Astrocyte (in vitro differentiated cells and primary cell): ENCODE results near the gene OR6K2. TPM values are rescaled to one million over a fixed set of nuclear protein-coding genes. Genes with fewer than 3 reads are reported as not detected.

Experiments
- DNase-seq: peaks from one replicate; pipeline ENCODE4 v3.0.0-alpha.2; 2010; ENCODE audit warnings: low read depth
- FAIRE-seq: peaks from 2 replicates; lab custom pipeline; 2011; peaks lifted over from hg19 to GRCh38; lab: Jason Lieb, UNC
- H2AFZ ChIP-seq: 2 replicates; pipeline ENCODE4 v1.6.0; 2012; ENCODE audit warnings: low read depth, low read length, inconsistent platforms
- H3K27ac ChIP-seq: 2 replicates; pipeline ENCODE4 v1.5.1; 2011; ENCODE audit warnings: low read depth, low read length, inconsistent platforms
- H3K27me3 ChIP-seq: 2 replicates; pipeline ENCODE4 v1.6.0; 2011; ENCODE audit warnings: low read length, inconsistent platforms; ENCODE audit not compliant: insufficient read depth
- H3K36me3 ChIP-seq: 2 replicates; pipeline ENCODE4 v1.5.1; 2011; ENCODE audit warnings: low read length, inconsistent platforms; ENCODE audit not compliant: insufficient read depth
- H3K4me1 ChIP-seq: 2 replicates; pipeline ENCODE4 v1.5.1; 2011; ENCODE audit warnings: low read length, inconsistent platforms; ENCODE audit not compliant: insufficient read depth
- H3K4me2 ChIP-seq: 2 replicates; pipeline ENCODE4 v1.6.0; 2012; ENCODE audit warnings: low read length, inconsistent platforms
- H3K4me3 ChIP-seq: 2 replicates; pipeline ENCODE4 v1.5.1; 2011; ENCODE audit warnings: low read depth, mild to moderate bottlenecking, low read length, inconsistent platforms; ENCODE audit not compliant: insufficient read depth
- H3K79me2 ChIP-seq: 2 replicates; pipeline ENCODE4 v1.6.0; 2012; ENCODE audit warnings: mild to moderate bottlenecking, low read length, inconsistent platforms; ENCODE audit not compliant: insufficient read depth
- H3K9ac ChIP-seq: 2 replicates; pipeline ENCODE4 v1.6.0; 2012; ENCODE audit warnings: mild to moderate bottlenecking, low read length, inconsistent platforms
- H3K9me3 ChIP-seq: 2 replicates; pipeline ENCODE4 v1.5.1; 2012; ENCODE audit warnings: low read depth, mild to moderate bottlenecking, low read length, inconsistent platforms; ENCODE audit not compliant: insufficient read depth
- H4K20me1 ChIP-seq: 2 replicates; pipeline ENCODE4 v1.6.0; 2012; ENCODE audit warnings: low read length, inconsistent platforms; ENCODE audit not compliant: insufficient read depth
- H3K27ac Mint-ChIP-seq: one replicate; pipeline ENCODE4 v1.8.0; 2021; ENCODE audit warnings: mild to moderate bottlenecking, mixed read lengths; ENCODE audit not compliant: unreplicated experiment
- H3K27me3 Mint-ChIP-seq: one replicate; pipeline ENCODE4 v1.8.0; 2021; ENCODE audit warnings: low read depth, mixed read lengths; ENCODE audit not compliant: unreplicated experiment
- H3K36me3 Mint-ChIP-seq: one replicate; pipeline ENCODE4 v1.8.0; 2021; ENCODE audit warnings: low read depth, mixed read lengths; ENCODE audit not compliant: unreplicated experiment
- H3K4me1 Mint-ChIP-seq: one replicate; pipeline ENCODE4 v1.8.0; 2021; ENCODE audit warnings: low read depth, mixed read lengths; ENCODE audit not compliant: unreplicated experiment
- H3K4me3 Mint-ChIP-seq: one replicate; pipeline ENCODE4 v1.8.0; 2021; ENCODE audit warnings: mild to moderate bottlenecking, moderate library complexity, mixed read lengths; ENCODE audit not compliant: unreplicated experiment
- H3K9me3 Mint-ChIP-seq: one replicate; pipeline ENCODE4 v1.8.0; 2021; ENCODE audit warnings: mild to moderate bottlenecking, mixed read lengths; ENCODE audit not compliant: unreplicated experiment
- CTCF ChIP-seq: IDR thresholded peaks from 2 replicates; pipeline ENCODE4 v1.5.1; 2011; ENCODE audit warnings: low read depth, mild to moderate bottlenecking, inconsistent platforms, low read length, moderate library complexity; ENCODE audit not compliant: insufficient read depth
- EZH2 ChIP-seq: IDR thresholded peaks from 2 replicates; pipeline ENCODE4 v1.6.1; 2012; ENCODE audit warnings: mild to moderate bottlenecking, low read length, inconsistent platforms; ENCODE audit not compliant: insufficient read depth
- total RNA-seq: library from RNA; stranded (reverse); gene quantifications from 2 replicates; pipeline ENCODE4 v1.2.1, GENCODE V29; 2021

Gene OR6K2
- total RNA-seq, 1 donor from 2014 or later, result not detected

GRCh38 chr1:158681606-158682005 is 18.8 kb downstream of the OR6K2 start:
- no peaks in the 10 kb centered on the region for H3K4me1 ChIP-seq
- no peak overlapping the region for H3K4me3 Mint-ChIP-seq
- no peak overlapping the region for H3K4me2 ChIP-seq
- no peak overlapping the region for H3K4me3 ChIP-seq
- no peaks in the 10 kb centered on the region for H3K27me3 ChIP-seq
- no peaks in the 10 kb centered on the region for H3K36me3 ChIP-seq
- no peak overlapping the region for H3K9ac ChIP-seq
- H4K20me1 ChIP-seq, result no peaks in the 10 kb centered on the region
- H3K79me2 ChIP-seq, result no peaks in the 10 kb centered on the region
- no peak overlapping the region for H2AFZ ChIP-seq
- TF ChIP-seq EZH2 (no peak), CTCF (no peak)
- H3K9me3 Mint-ChIP-seq, result no peaks in the 10 kb centered on the region
- H3K4me1 Mint-ChIP-seq, result no peaks in the 10 kb centered on the region
- no peak overlapping the region for H3K27ac Mint-ChIP-seq
- H3K36me3 Mint-ChIP-seq, result no peaks in the 10 kb centered on the region
- no peak overlapping the region for H3K27ac ChIP-seq
- FAIRE-seq, result no peak
- no peaks in the 10 kb centered on the region for H3K9me3 ChIP-seq
- no peak for DNase-seq
- no peaks in the 10 kb centered on the region for H3K27me3 Mint-ChIP-seq

GRCh38 chr1:158679289-158679688 is 21.2 kb downstream of the OR6K2 start:
- FAIRE-seq, result no peak
- no peaks in the 10 kb centered on the region for H4K20me1 ChIP-seq
- H3K4me1 ChIP-seq, result no peaks in the 10 kb centered on the region
- no peaks in the 10 kb centered on the region for H3K27me3 Mint-ChIP-seq
- no peaks in the 10 kb centered on the region for H3K79me2 ChIP-seq
- no peaks in the 10 kb centered on the region for H3K36me3 ChIP-seq
- no peaks in the 10 kb centered on the region for H3K36me3 Mint-ChIP-seq
- no peak for DNase-seq
- H3K27ac Mint-ChIP-seq, result no peak overlapping the region
- H3K4me3 ChIP-seq, result no peak overlapping the region
- H3K9ac ChIP-seq, result no peak overlapping the region
- no peak overlapping the region for H3K27ac ChIP-seq
- no peak for TF ChIP-seq EZH2
- no peak for TF ChIP-seq CTCF
- no peaks in the 10 kb centered on the region for H3K9me3 Mint-ChIP-seq
- H3K27me3 ChIP-seq, result no peaks in the 10 kb centered on the region
- H3K4me1 Mint-ChIP-seq, result no peaks in the 10 kb centered on the region
- H2AFZ ChIP-seq, result no peak overlapping the region
- H3K4me3 Mint-ChIP-seq, result no peak overlapping the region
- peaks cover 4% of the 10 kb centered on the region for H3K9me3 ChIP-seq
- H3K4me2 ChIP-seq, result no peak overlapping the region

- Histone ChIP-seq H3K27ac (no peak overlapping the region), H3K4me2 (no peak overlapping the region), H3K27me3 (no peaks in the 10 kb centered on the region), H3K36me3 (no peaks in the 10 kb centered on the region), H3K9me3 (peaks cover 7% of the 10 kb centered on the region), H3K4me1 (no peaks in the 10 kb centered on the region), H3K9ac (no peak overlapping the region), H3K79me2 (no peaks in the 10 kb centered on the region), H4K20me1 (no peaks in the 10 kb centered on the region), H2AFZ (no peak overlapping the region), H3K4me3 (no peak overlapping the region)
- no peak overlapping the region for H3K27ac Mint-ChIP-seq
- H3K9me3 Mint-ChIP-seq, result no peaks in the 10 kb centered on the region
- no peaks in the 10 kb centered on the region for H3K27me3 Mint-ChIP-seq
- no peaks in the 10 kb centered on the region for H3K36me3 Mint-ChIP-seq
- no peak for FAIRE-seq
- H3K4me3 Mint-ChIP-seq, result no peak overlapping the region
- H3K4me1 Mint-ChIP-seq, result peaks cover 2% of the 10 kb centered on the region
- DNase-seq, result no peak
- TF ChIP-seq EZH2, result no peak
- no peak for TF ChIP-seq CTCF
These were observed 24.7 kb downstream of the OR6K2 start for GRCh38 chr1:158675563-158676323.
